HEK293T (cell line): ENCODE measurements around the gene AZU1.

Experiments
- CTCF ChIA-PET: fragments of 350-600 bp; formaldehyde crosslinking; extraction: SDS; loops from one replicate; lab custom pipeline; 2021; ENCODE audit warnings: antibody characterized with exemption, inconsistent platforms; lab: Yijun Ruan, JAX
- POLR2A ChIA-PET: fragments of 350-600 bp; formaldehyde crosslinking; extraction: SDS; loops from one replicate; lab custom pipeline; 2020; ENCODE audit warnings: antibody characterized with exemption, inconsistent platforms; lab: Yijun Ruan, JAX
- DNase-seq: peaks from one replicate; pipeline ENCODE4 v3.0.0; 2012; ENCODE audit warnings: mixed read lengths; ENCODE audit errors: extremely low spot score
- ARNT ChIP-seq: fragments of 450-650 bp; IDR thresholded peaks from 2 replicates; pipeline ENCODE4 v1.6.1; 2017; ENCODE audit warnings: mild to moderate bottlenecking
- BHLHE40 ChIP-seq: fragments of 450-650 bp; IDR thresholded peaks from 2 replicates; pipeline ENCODE4 v1.6.1; 2016; ENCODE audit warnings: mild to moderate bottlenecking, moderate library complexity, borderline replicate concordance
- CTBP1 ChIP-seq: fragments of 450-650 bp; IDR thresholded peaks from 2 replicates; pipeline ENCODE4 v1.6.1; 2016; ENCODE audit warnings: borderline replicate concordance
- ELF4 ChIP-seq: fragments of 450-650 bp; IDR thresholded peaks from 2 replicates; pipeline ENCODE4 v1.6.1; 2017; ENCODE audit warnings: antibody characterized with exemption
- FOXA1 ChIP-seq: fragments of 450-650 bp; IDR thresholded peaks from 2 replicates; pipeline ENCODE4 v1.6.1; 2016; ENCODE audit warnings: mild to moderate bottlenecking
- FOXK2 ChIP-seq: fragments of 450-650 bp; IDR thresholded peaks from 2 replicates; pipeline ENCODE4 v1.6.1; 2016; ENCODE audit warnings: mild to moderate bottlenecking
- FOXM1 ChIP-seq: fragments of 450-650 bp; IDR thresholded peaks from 2 replicates; pipeline ENCODE4 v1.6.1; 2017; ENCODE audit warnings: mild to moderate bottlenecking, borderline replicate concordance
- HDGF ChIP-seq: fragments of 450-650 bp; IDR thresholded peaks from 2 replicates; pipeline ENCODE4 v1.6.1; 2017; ENCODE audit warnings: antibody characterized with exemption, borderline replicate concordance
- L3MBTL2 ChIP-seq: fragments of 450-650 bp; conservative IDR thresholded peaks from 2 replicates; pipeline ENCODE4 v1.6.1; 2016; ENCODE audit warnings: mild to moderate bottlenecking
- LEF1 ChIP-seq: fragments of 450-650 bp; IDR thresholded peaks from 2 replicates; pipeline ENCODE4 v1.6.1; 2017; ENCODE audit warnings: mild to moderate bottlenecking, borderline replicate concordance
- NFRKB ChIP-seq: fragments of 450-650 bp; IDR thresholded peaks from 2 replicates; pipeline ENCODE4 v1.6.1; 2016; ENCODE audit warnings: mild to moderate bottlenecking, moderate library complexity
- PKNOX1 ChIP-seq: fragments of 450-650 bp; IDR thresholded peaks from 2 replicates; pipeline ENCODE4 v1.6.1; 2016
- SP1 ChIP-seq: fragments of 450-650 bp; IDR thresholded peaks from 2 replicates; pipeline ENCODE4 v1.6.1; 2017
- SUZ12 ChIP-seq: fragments of 450-650 bp; IDR thresholded peaks from 2 replicates; pipeline ENCODE4 v1.6.1; 2016; ENCODE audit warnings: mild to moderate bottlenecking
- TARDBP ChIP-seq: fragments of 450-650 bp; IDR thresholded peaks from 2 replicates; pipeline ENCODE4 v1.6.1; 2016
- ZNF384 ChIP-seq: fragments of 450-650 bp; IDR thresholded peaks from 2 replicates; pipeline ENCODE4 v1.6.1; 2016

AZU1 gene

DNA sequence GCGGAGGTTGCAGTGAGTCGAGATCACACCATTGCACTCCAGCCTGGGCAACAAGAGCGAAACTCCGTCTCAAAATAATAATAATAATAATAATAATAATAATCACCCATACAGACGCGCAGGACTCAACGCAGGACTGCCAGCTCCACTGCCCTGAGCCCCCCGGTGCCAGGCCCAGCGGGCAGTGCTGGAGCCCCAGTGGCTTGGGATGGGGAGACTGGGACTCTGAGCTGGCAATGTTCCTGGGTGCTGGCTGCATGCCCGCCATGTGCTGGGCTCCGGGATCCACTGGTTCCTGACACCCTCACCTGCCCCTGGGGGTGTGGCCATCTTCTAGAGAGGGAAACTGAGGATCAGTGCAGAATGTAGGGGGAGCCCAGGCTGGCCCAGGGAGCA, 325 bp upstream of the AZU1 start:
- ChIA-PET CTCF (no interaction called here), POLR2A (interaction anchor here (1.3 kb wide), 1 partner anchor 31 kb away, joined by 3 read pairs; no protein-coding TSS in a partner anchor)
- DNase-seq, result no peak
- TF ChIP-seq ZNF384, result no peak
- TF ChIP-seq FOXM1, result no peak
- TF ChIP-seq TARDBP, result no peak
- TF ChIP-seq ELF4, result no peak
- TF ChIP-seq HDGF, result no peak
- TF ChIP-seq NFRKB, result no peak
- TF ChIP-seq CTBP1, result no peak
- no peak for TF ChIP-seq FOXA1
- TF ChIP-seq SP1, result no peak
- no peak for TF ChIP-seq ARNT
- no peak for TF ChIP-seq BHLHE40
- no peak for TF ChIP-seq FOXK2
- no peak for TF ChIP-seq PKNOX1
- no peak for TF ChIP-seq LEF1
- TF ChIP-seq L3MBTL2, result no peak

GRCh38 chr19:829129-829758, 1.6 kb downstream of the AZU1 start:
- CTCF ChIA-PET, result no interaction called here

GRCh38 chr19:831407-832369, 4.1 kb downstream of the AZU1 start:
- ChIA-PET CTCF (no interaction called here), POLR2A (no interaction called here)

More at GRCh38 chr19:829129-829758, 1.6 kb downstream of the AZU1 start:
- POLR2A ChIA-PET, result no interaction called here
- DNase-seq, result no peak
- TF ChIP-seq FOXM1 (no peak), TARDBP (no peak), L3MBTL2 (no peak), ARNT (no peak), FOXK2 (no peak), BHLHE40 (no peak), HDGF (no peak), ZNF384 (no peak), ELF4 (no peak)

GRCh38 chr19:834216-834615, 6.6 kb downstream of the AZU1 start:
- no peak for TF ChIP-seq SP1
- TF ChIP-seq ELF4, result no peak
- TF ChIP-seq SUZ12, result no peak
- TF ChIP-seq ARNT, result no peak
- no peak for TF ChIP-seq ZNF384
- TF ChIP-seq NFRKB, result no peak
- TF ChIP-seq CTBP1, result no peak
- no peak for TF ChIP-seq LEF1
- no peak for TF ChIP-seq FOXA1
- no peak for TF ChIP-seq HDGF
- no peak for TF ChIP-seq FOXM1
- TF ChIP-seq BHLHE40, result no peak
- no peak for TF ChIP-seq L3MBTL2
- no peak for TF ChIP-seq PKNOX1
- TF ChIP-seq TARDBP, result no peak
- TF ChIP-seq FOXK2, result no peak
- POLR2A ChIA-PET, result no interaction called here
- CTCF ChIA-PET, result no interaction called here

More at GRCh38 chr19:831407-832369, 4.1 kb downstream of the AZU1 start:
- TF ChIP-seq SP1 (no peak), SUZ12 (no peak), HDGF (no peak), BHLHE40 (no peak), FOXK2 (no peak), LEF1 (no peak), L3MBTL2 (no peak), PKNOX1 (no peak), ZNF384 (no peak), FOXA1 (no peak), ELF4 (no peak), CTBP1 (no peak), ARNT (no peak), TARDBP (no peak)
- DNase-seq, result no peak

DNA sequence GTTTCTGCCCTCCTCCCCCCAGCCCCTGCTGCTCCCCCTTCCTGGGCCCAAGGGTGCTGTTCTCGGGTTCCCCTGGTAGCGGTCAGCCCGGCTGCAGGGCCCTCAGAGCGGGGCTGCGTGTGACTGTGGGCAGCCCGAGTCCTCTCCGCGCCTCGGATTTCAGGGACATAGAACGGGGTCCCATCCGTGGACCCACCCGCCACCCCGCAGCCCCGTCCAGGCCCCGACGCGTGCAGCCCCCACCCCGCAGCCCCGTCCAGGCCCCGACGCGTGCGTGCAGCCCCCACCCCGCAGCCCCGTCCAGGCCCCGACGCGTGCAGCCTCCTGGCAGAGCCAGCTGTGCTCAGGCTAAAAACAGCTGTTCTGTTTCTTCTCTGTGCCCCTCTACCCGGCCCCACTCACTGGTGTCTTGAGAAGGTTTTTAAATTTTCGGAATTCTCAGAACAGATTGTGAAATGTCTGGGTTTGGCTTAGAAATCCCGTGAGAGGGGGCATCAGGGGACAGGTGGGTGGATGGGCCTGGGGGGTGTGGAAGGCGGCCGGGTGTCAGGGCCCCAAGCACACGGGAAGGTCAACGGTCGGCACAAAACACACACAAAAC, 7.7 kb downstream of the AZU1 start:
- TF ChIP-seq LEF1 (no peak), NFRKB (no peak), HDGF (no peak), PKNOX1 (no peak), L3MBTL2 (no peak), FOXA1 (no peak)
- POLR2A ChIA-PET, result no interaction called here
- CTCF ChIA-PET, result no interaction called here
- DNase-seq, result no peak

More at GRCh38 chr19:834216-834615, 6.6 kb downstream of the AZU1 start:
- no peak for DNase-seq
